ENCODE results near the gene PROK1.
"Not testable (repeated sequence)": the region's sequence is repeated elsewhere in the genome, so short reads cannot be mapped to it uniquely, and the experiment has no call there.

Gene PROK1

DNA sequence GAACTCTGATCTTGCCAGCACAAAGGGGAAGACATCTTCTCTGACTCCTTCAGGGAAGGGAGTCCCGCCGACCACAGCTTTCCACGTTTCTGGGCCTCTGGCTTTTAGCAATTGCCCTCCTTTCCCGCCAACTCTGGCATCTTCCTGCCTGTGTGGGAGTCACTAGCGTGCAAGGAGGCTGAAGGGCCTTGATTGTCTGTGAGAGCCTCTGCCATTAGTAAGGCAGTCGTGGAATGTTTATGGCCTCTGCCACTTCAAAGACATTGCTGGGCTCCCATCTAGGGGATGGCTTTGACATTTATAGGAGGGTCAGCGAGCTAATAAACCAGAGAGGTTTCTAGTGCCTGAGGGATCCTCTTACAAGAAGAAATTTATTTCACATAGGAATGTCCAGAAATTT lies 14.3 kb upstream of the PROK1 start:
- H4K20me1 ChIP-seq (ENCODE audit: insufficient read depth, low read length) = no peaks in the 10 kb centered on the region
- no peak overlapping the region for H3K9ac ChIP-seq (ENCODE audit: low read depth, low read length)
- H3K4me2 ChIP-seq (ENCODE audit: insufficient read depth, low read length) = no peak overlapping the region
- no peak overlapping the region for H3K27ac ChIP-seq (ENCODE audit: low read length)
- DNase-seq (no peak), ATAC-seq (ENCODE audit: insufficient read depth, low read depth) (no peak)
- H3K9me3 ChIP-seq (ENCODE audit: insufficient read depth, low read length, severe bottlenecking) = no peaks in the 10 kb centered on the region
- no peak overlapping the region for H2AFZ ChIP-seq (ENCODE audit: low read depth, low read length)
- H3K79me2 ChIP-seq (ENCODE audit: insufficient read depth, low read length) = no peaks in the 10 kb centered on the region
- H3K27me3 ChIP-seq (ENCODE audit: insufficient read depth, low read length, poor library complexity) = peaks cover 29% of the 10 kb centered on the region
- H3K36me3 ChIP-seq (ENCODE audit: insufficient read depth, low read length) = no peaks in the 10 kb centered on the region
- H3K4me1 ChIP-seq (ENCODE audit: insufficient read depth, low read length) = no peaks in the 10 kb centered on the region
- no peak overlapping the region for H3K4me3 ChIP-seq (ENCODE audit: low read depth in 1 of 2, low read length in 2 of 2)
- TF ChIP-seq, protein P1, sequence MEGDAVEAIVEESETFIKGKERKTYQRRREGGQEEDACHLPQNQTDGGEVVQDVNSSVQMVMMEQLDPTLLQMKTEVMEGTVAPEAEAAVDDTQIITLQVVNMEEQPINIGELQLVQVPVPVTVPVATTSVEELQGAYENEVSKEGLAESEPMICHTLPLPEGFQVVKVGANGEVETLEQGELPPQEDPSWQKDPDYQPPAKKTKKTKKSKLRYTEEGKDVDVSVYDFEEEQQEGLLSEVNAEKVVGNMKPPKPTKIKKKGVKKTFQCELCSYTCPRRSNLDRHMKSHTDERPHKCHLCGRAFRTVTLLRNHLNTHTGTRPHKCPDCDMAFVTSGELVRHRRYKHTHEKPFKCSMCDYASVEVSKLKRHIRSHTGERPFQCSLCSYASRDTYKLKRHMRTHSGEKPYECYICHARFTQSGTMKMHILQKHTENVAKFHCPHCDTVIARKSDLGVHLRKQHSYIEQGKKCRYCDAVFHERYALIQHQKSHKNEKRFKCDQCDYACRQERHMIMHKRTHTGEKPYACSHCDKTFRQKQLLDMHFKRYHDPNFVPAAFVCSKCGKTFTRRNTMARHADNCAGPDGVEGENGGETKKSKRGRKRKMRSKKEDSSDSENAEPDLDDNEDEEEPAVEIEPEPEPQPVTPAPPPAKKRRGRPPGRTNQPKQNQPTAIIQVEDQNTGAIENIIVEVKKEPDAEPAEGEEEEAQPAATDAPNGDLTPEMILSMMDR (IDR thresholded peaks at IDR 0.05; ENCODE audit: borderline replicate concordance, extremely low read depth, low read length, poor library complexity, severe bottlenecking) = no peak
- no peak for TF ChIP-seq EZH2 (IDR thresholded peaks at IDR 0.05; ENCODE audit: borderline replicate concordance, low read depth, low read length, severe bottlenecking)

DNA sequence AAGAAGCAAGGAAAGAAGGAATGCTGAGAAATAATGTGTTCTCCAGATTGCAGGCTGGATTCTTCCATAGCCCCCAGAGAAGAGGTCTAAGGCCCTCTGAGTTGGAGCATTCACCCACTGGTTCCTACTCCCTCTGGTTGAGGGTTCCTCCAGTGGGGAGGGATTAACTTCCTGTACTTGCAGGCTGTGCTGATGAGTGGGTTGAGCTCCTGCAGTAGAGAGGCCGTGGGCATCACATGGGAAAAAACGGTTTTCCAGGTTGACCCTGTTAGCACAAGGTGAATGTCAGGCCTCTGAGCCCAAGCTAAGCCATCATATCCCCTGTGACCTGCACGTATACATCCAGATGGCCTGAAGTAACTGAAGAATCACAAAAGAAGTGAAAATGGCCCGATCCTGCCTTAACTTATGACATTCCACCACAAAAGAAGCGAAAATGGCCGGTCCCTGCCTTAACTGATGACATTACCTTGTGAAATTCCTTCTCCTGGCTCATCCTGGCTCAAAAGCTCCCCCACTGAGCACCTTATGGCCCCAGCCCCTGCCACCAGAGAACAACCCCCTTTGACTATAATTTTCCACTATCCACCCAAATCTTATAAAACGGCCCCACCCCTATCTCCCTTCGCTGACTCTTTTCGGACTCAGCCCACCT lies 13.2 kb upstream of the PROK1 start:
- not testable (repeated sequence) for ATAC-seq (ENCODE audit: insufficient read depth, low read depth); H3K27ac ChIP-seq (ENCODE audit: low read length); H3K4me2 ChIP-seq (ENCODE audit: insufficient read depth, low read length); H3K4me3 ChIP-seq (ENCODE audit: low read depth in 1 of 2, low read length in 2 of 2); H3K9ac ChIP-seq (ENCODE audit: low read depth, low read length); H3K36me3 ChIP-seq (ENCODE audit: insufficient read depth, low read length); H3K4me1 ChIP-seq (ENCODE audit: insufficient read depth, low read length); H3K9me3 ChIP-seq (ENCODE audit: insufficient read depth, low read length, severe bottlenecking); DNase-seq; H2AFZ ChIP-seq (ENCODE audit: low read depth, low read length); H3K79me2 ChIP-seq (ENCODE audit: insufficient read depth, low read length); H4K20me1 ChIP-seq (ENCODE audit: insufficient read depth, low read length)
- H3K27me3 ChIP-seq (ENCODE audit: insufficient read depth, low read length, poor library complexity) = peaks cover 39% of the 10 kb centered on the region

DNA sequence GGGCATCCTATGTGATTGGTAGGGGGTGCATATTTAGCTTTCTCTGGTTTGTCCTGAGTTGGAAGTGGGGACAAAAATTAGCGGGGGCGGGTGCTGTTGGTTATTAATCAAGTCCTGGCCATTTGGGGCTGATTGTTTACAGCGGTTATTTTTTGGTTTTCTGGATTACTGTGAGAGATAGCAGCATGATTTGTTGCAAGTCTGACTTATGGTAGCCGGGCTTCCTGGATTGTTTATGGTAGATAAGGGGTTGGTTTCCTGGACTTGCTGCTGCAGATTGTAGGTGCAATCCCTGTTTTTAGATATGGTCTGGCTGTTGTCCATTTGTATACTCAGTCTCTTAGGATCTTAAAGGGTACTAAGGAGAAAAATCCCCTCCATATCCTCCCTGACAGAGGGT lies 12.1 kb upstream of the PROK1 start:
- Histone ChIP-seq H3K4me3 (ENCODE audit: low read depth in 1 of 2, low read length in 2 of 2) (no peak overlapping the region), H2AFZ (ENCODE audit: low read depth, low read length) (no peak overlapping the region), H4K20me1 (ENCODE audit: insufficient read depth, low read length) (no peaks in the 10 kb centered on the region), H3K9ac (ENCODE audit: low read depth, low read length) (no peak overlapping the region), H3K27ac (ENCODE audit: low read length) (no peak overlapping the region), H3K36me3 (ENCODE audit: insufficient read depth, low read length) (no peaks in the 10 kb centered on the region), H3K27me3 (ENCODE audit: insufficient read depth, low read length, poor library complexity) (peaks cover 41% of the 10 kb centered on the region), H3K79me2 (ENCODE audit: insufficient read depth, low read length) (no peaks in the 10 kb centered on the region), H3K4me1 (ENCODE audit: insufficient read depth, low read length) (no peaks in the 10 kb centered on the region), H3K9me3 (ENCODE audit: insufficient read depth, low read length, severe bottlenecking) (no peaks in the 10 kb centered on the region), H3K4me2 (ENCODE audit: insufficient read depth, low read length) (no peak overlapping the region)
- no peak for DNase-seq
- ATAC-seq (ENCODE audit: insufficient read depth, low read depth) = no peak
- TF ChIP-seq, protein P1 (IDR thresholded peaks at IDR 0.05; ENCODE audit: borderline replicate concordance, extremely low read depth, low read length, poor library complexity, severe bottlenecking) = no peak
- TF ChIP-seq EZH2 (IDR thresholded peaks at IDR 0.05; ENCODE audit: borderline replicate concordance, low read depth, low read length, severe bottlenecking) = no peak

DNA sequence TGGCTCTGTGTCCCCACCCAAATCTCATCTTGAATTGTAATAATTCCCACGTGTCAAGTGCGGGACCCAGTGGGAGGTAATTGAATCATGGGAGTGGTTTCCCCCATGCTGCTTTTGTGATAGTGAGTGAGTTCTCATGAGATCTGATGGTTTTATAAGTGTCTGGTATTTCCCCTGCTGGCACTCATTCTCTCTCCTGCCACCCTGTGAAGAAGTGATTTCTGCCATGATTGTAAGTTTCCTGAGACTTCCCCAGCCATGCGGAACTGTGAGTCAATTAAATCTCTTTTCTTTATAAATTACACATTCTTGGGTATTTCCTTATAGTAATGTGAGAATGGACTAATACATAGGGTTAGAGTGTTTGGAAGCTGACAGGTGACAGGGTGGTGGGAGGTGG lies 11.1 kb upstream of the PROK1 start:
- ATAC-seq (ENCODE audit: insufficient read depth, low read depth); H3K4me1 ChIP-seq (ENCODE audit: insufficient read depth, low read length); H4K20me1 ChIP-seq (ENCODE audit: insufficient read depth, low read length); H3K4me2 ChIP-seq (ENCODE audit: insufficient read depth, low read length); H3K36me3 ChIP-seq (ENCODE audit: insufficient read depth, low read length); H3K79me2 ChIP-seq (ENCODE audit: insufficient read depth, low read length); H3K9me3 ChIP-seq (ENCODE audit: insufficient read depth, low read length, severe bottlenecking); H3K4me3 ChIP-seq (ENCODE audit: low read depth in 1 of 2, low read length in 2 of 2); H2AFZ ChIP-seq (ENCODE audit: low read depth, low read length); H3K27ac ChIP-seq (ENCODE audit: low read length); DNase-seq; H3K9ac ChIP-seq (ENCODE audit: low read depth, low read length): not testable (repeated sequence)
- H3K27me3 ChIP-seq (ENCODE audit: insufficient read depth, low read length, poor library complexity) = peaks cover 41% of the 10 kb centered on the region
